ENCODE results near the gene IRX6. TPM values are rescaled to one million over a fixed set of nuclear protein-coding genes. Genes with fewer than 3 reads are reported as not detected.

IRX6 gene
- total and polyA plus RNA-seq, 2 of the 8 experiments (the other 6 are each of a cell fraction or from before 2014, with no cell fraction given), result 0.61 TPM; not detected in 1

GRCh38 chr16:55357241-55357640 is 33.2 kb downstream of the IRX6 start (continued):
- TF ChIP-seq RAD21 (IDR thresholded peaks at IDR 0.05 in 1 of 2, conservative IDR thresholded peaks at IDR 0.05 in 1 of 2; ENCODE audit: low read depth in 2 of 2, low read length in 2 of 2) (no peak), CBX5 (IDR thresholded peaks at IDR 0.05; ENCODE audit: low read depth, low read length) (no peak), SUZ12 (IDR thresholded peaks at IDR 0.05; ENCODE audit: low read length) (no peak)
